ENCODE results near the gene PCSK1. TPM values are rescaled to one million over a fixed set of nuclear protein-coding genes. Genes with fewer than 3 reads are reported as not detected.

PCSK1 gene
- total and polyA plus RNA-seq, 2 of the 4 experiments (the other 2 are of a cell fraction), result not detected

- no peak overlapping the region for H3K4ac ChIP-seq (ENCODE audit: low read depth, low read length)
- CTCF ChIA-PET, result interaction anchor here (0.6 to 1.2 kb wide), 2 partner anchors 15 to 55 kb away, joined by 3 to 4 read pairs; no protein-coding TSS in a partner anchor
- H4K91ac ChIP-seq (ENCODE audit: insufficient read depth, low read depth, low read length), result no peak overlapping the region
- no peaks in the 10 kb centered on the region for H3K9me3 ChIP-seq (ENCODE audit: control insufficient read depth, insufficient read depth, low read length)
- no peak overlapping the region for H3K56ac ChIP-seq (ENCODE audit: extremely low read depth, insufficient read depth, low read length)
- no peak overlapping the region for H4K5ac ChIP-seq (ENCODE audit: low read depth, low read length)
- intact Hi-C loops (cut with micrococcal nuclease), result no loop called here
- no CpG with 5 or more reads among the region's 4 CpGs for WGBS, 2 experiments (ENCODE audit: extremely low coverage in 2 of 2, insufficient read length in 1 of 2)
- H3K4me1 ChIP-seq (ENCODE audit: control insufficient read depth, insufficient read depth, low read length), result no peaks in the 10 kb centered on the region
- in situ Hi-C loops (cut with MboI; ENCODE audit: low sequenced_read_pairs), result no loop called here
- H3K79me1 ChIP-seq (ENCODE audit: low read depth in 1 of 2, low read length in 2 of 2), result no peaks in the 10 kb centered on the region
- H3K36me3 ChIP-seq (ENCODE audit: control insufficient read depth, insufficient read depth, low read length), result no peaks in the 10 kb centered on the region
- no peak overlapping the region for H2AK9ac ChIP-seq (replicated peaks; ENCODE audit: low read depth, low read length, poor library complexity)
- H3K27me3 ChIP-seq (ENCODE audit: control insufficient read depth, insufficient read depth, low read length), result peaks cover 4% of the 10 kb centered on the region; the same call in 1 of the 2 replicates
- dilution Hi-C loops (cut with HindIII; ENCODE audit: low sequenced_read_pairs, unreplicated experiment), result no loop called here
- no peak overlapping the region for H2BK5ac ChIP-seq (ENCODE audit: low read depth, low read length, poor library complexity, severe bottlenecking)
- H2AK5ac ChIP-seq (ENCODE audit: low read depth, low read length), result no peak overlapping the region
- H3K27ac ChIP-seq (ENCODE audit: insufficient read depth, low read length), result no peak overlapping the region
- no peaks in the 10 kb centered on the region for H4K20me1 ChIP-seq (ENCODE audit: insufficient read depth, low read length)
- H2BK120ac ChIP-seq (ENCODE audit: low read depth, low read length), result no peak overlapping the region
- H2BK20ac ChIP-seq (ENCODE audit: low read depth, low read length), result no peak overlapping the region
- H3K4me3 ChIP-seq (ENCODE audit: insufficient read depth, low read depth, low read length), result no peak overlapping the region
- no peak overlapping the region for H2BK15ac ChIP-seq (ENCODE audit: low read depth, low read length)
- H3K18ac ChIP-seq (ENCODE audit: low read depth, low read length), result no peak overlapping the region
- no peak for DNase-seq
- no TSS peak for BruUV-seq (replicated peaks)
- ATAC-seq (ENCODE audit: low read depth), result no peak
- H3K4me2 ChIP-seq (ENCODE audit: low read depth, low read length), result no peak overlapping the region
- H3K23ac ChIP-seq (ENCODE audit: low read depth, low read length), result no peak overlapping the region
- no peak overlapping the region for H3K14ac ChIP-seq (replicated peaks; ENCODE audit: low read depth, low read length)
- no peak for TF ChIP-seq CHD1 (IDR thresholded peaks at IDR 0.05; ENCODE audit: low read depth, low read length)
- TF ChIP-seq ELK1 (IDR thresholded peaks at IDR 0.05; ENCODE audit: borderline replicate concordance, low read depth, low read length), result no peak
- TF ChIP-seq SMC3 (IDR thresholded peaks at IDR 0.05; ENCODE audit: low read depth, low read length), result no peak
- TF ChIP-seq CEBPB (IDR thresholded peaks at IDR 0.05; ENCODE audit: low read depth, low read length), result no peak
- no peak for TF ChIP-seq RAD21 (IDR thresholded peaks at IDR 0.05; ENCODE audit: low read length)
- TF ChIP-seq MAFK (IDR thresholded peaks at IDR 0.05; ENCODE audit: low read depth, low read length), result no peak
- no peak for TF ChIP-seq USF2 (IDR thresholded peaks at IDR 0.05; ENCODE audit: low read depth, low read length)
- no peak for TF ChIP-seq BHLHE40 (IDR thresholded peaks at IDR 0.05; ENCODE audit: low read depth, low read length)
- no peak for TF ChIP-seq MAZ (IDR thresholded peaks at IDR 0.05; ENCODE audit: borderline replicate concordance, low read depth, low read length)
- TF ChIP-seq CTCF (conservative IDR thresholded peaks at IDR 0.05; ENCODE audit: low read depth, low read length), result no peak
- no peak for TF ChIP-seq FOS (IDR thresholded peaks at IDR 0.05; ENCODE audit: low read depth, low read length)
- no peak for TF ChIP-seq MXI1 (IDR thresholded peaks at IDR 0.05; ENCODE audit: borderline replicate concordance, low read depth, low read length)
- TF ChIP-seq RFX5 (IDR thresholded peaks at IDR 0.05; ENCODE audit: low read depth, low read length), result no peak
- TF ChIP-seq NFE2L2 (IDR thresholded peaks at IDR 0.05; ENCODE audit: low read depth, low read length), result no peak
- no peak for TF ChIP-seq RCOR1 (IDR thresholded peaks at IDR 0.05; ENCODE audit: insufficient replicate concordance, low read length)
- TF ChIP-seq POLR2A (IDR thresholded peaks at IDR 0.05; ENCODE audit: low read depth, low read length), result no peak
- H4K8ac ChIP-seq (ENCODE audit: low read depth in 2 of 2, low read length in 2 of 2), result no peak overlapping the region
- POLR2A ChIA-PET (ENCODE audit: unreplicated experiment), result no interaction called here
- H3K9ac ChIP-seq (ENCODE audit: low read depth, low read length), result no peak overlapping the region
- H3K9me1 ChIP-seq (ENCODE audit: insufficient read depth, low read length), result no peaks in the 10 kb centered on the region
- H2AFZ ChIP-seq (replicated peaks; ENCODE audit: low read length, poor library complexity), result no peak overlapping the region
Measured at GRCh38 chr5:96474073-96474472, 41.0 kb upstream of the PCSK1 start.
